Measurements from ENCODE around the gene LENG8. TPM values are rescaled to one million over a fixed set of nuclear protein-coding genes. Genes with fewer than 3 reads are reported as not detected.

The LENG8 gene
- total and polyA plus RNA-seq, 2 of the 4 experiments (the other 2 are of a cell fraction), result 21.1 to 93.9 TPM

DNA sequence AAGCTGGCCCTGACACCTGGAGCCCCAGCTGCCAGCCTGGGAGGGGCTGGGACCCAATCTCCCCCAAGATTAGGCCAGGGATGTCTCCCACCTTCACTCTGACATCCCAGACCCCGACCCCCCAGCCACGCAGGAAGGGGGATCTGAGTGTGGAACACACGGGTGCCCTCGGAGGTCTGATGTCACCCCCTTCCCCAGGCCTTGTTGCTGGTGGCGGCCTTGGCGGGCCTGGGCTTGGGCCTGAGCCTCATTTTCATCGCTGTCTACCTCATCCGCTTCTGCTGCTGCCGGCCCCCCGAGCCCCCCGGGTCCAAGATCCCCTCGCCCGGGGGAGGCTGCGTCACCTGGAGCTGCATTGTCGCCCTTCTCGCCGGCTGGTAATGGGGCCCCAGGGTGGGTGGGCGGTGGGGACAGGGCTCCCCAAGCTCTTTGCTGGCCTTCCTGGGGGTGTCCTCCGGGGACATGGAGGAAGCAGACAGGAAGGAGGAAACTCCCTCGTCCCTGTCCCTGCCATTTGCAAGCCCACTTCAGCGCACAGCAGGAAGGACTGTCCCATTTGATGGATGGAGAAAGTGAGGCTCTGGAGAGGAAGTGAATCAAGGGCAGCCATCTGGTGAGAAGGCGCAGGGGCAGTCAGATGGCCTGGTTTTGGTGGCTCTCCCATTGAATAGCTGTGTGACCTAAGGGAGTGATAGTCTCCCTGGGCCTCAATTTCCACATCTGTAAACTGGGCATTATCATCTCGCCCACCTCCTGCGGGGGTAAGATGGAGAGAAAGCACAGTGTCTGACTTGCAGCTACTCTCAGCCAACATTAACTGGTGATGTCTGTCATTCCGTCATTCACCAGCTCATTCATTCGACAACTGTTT is 29.8 kb upstream of the LENG8 start:
- POLR2A ChIA-PET (ENCODE audit: unreplicated experiment), result no interaction called here
- BruUV-seq (replicated peaks), result no TSS peak

More for the DNA sequence above, 29.8 kb upstream of the LENG8 start:
- CTCF ChIA-PET, result no interaction called here
- dilution Hi-C loops (cut with HindIII; ENCODE audit: low sequenced_read_pairs, unreplicated experiment), result no loop called here
- Histone ChIP-seq H3K4me1 (ENCODE audit: control insufficient read depth, insufficient read depth, low read length) (no peaks in the 10 kb centered on the region), H3K56ac (ENCODE audit: extremely low read depth, insufficient read depth, low read length) (no peak overlapping the region), H3K27me3 (ENCODE audit: control insufficient read depth, insufficient read depth, low read length) (peaks cover 35% of the 10 kb centered on the region), H3K18ac (ENCODE audit: low read depth, low read length) (no peak overlapping the region), H3K4ac (ENCODE audit: low read depth, low read length) (no peak overlapping the region), H2BK20ac (ENCODE audit: low read depth, low read length) (no peak overlapping the region), H2AFZ (replicated peaks; ENCODE audit: low read length, poor library complexity) (peak overlapping the region; percentile 41), H3K36me3 (ENCODE audit: control insufficient read depth, insufficient read depth, low read length) (no peaks in the 10 kb centered on the region), H3K14ac (replicated peaks; ENCODE audit: low read depth, low read length) (no peak overlapping the region), H4K8ac (ENCODE audit: low read depth in 2 of 2, low read length in 2 of 2) (no peak overlapping the region), H2BK120ac (ENCODE audit: low read depth, low read length) (no peak overlapping the region), H3K9me3 (ENCODE audit: control insufficient read depth, insufficient read depth, low read length) (peaks cover 4% of the 10 kb centered on the region; the same call in 1 of the 2 replicates), H4K91ac (ENCODE audit: insufficient read depth, low read depth, low read length) (no peak overlapping the region), H3K79me1 (ENCODE audit: low read depth in 1 of 2, low read length in 2 of 2) (no peaks in the 10 kb centered on the region), H3K9ac (ENCODE audit: low read depth, low read length) (no peak overlapping the region), H4K5ac (ENCODE audit: low read depth, low read length) (no peak overlapping the region), H2BK15ac (ENCODE audit: low read depth, low read length) (no peak overlapping the region), H3K9me1 (ENCODE audit: insufficient read depth, low read length) (peaks cover 3% of the 10 kb centered on the region; the same call in 1 of the 2 replicates), H3K4me2 (ENCODE audit: low read depth, low read length) (no peak overlapping the region), H3K4me3 (ENCODE audit: insufficient read depth, low read depth, low read length) (no peak overlapping the region), H2AK9ac (replicated peaks; ENCODE audit: low read depth, low read length, poor library complexity) (no peak overlapping the region), H2AK5ac (ENCODE audit: low read depth, low read length) (no peak overlapping the region), H3K27ac (ENCODE audit: insufficient read depth, low read length) (no peak overlapping the region), H2BK5ac (ENCODE audit: low read depth, low read length, poor library complexity, severe bottlenecking) (no peak overlapping the region), H3K23ac (ENCODE audit: low read depth, low read length) (no peak overlapping the region), H4K20me1 (ENCODE audit: insufficient read depth, low read length) (no peaks in the 10 kb centered on the region)
- DNase-seq (no peak), ATAC-seq (ENCODE audit: low read depth) (no peak)
- WGBS, 2 experiments (ENCODE audit: extremely low coverage in 2 of 2, insufficient read length in 1 of 2), result 95% methylated on average over 7 of the region's 26 CpGs; no CpG with 5 or more reads in 1 of the 2 experiments
- in situ Hi-C loops (cut with MboI; ENCODE audit: low sequenced_read_pairs), result no loop called here
- TF ChIP-seq, protein P1, sequence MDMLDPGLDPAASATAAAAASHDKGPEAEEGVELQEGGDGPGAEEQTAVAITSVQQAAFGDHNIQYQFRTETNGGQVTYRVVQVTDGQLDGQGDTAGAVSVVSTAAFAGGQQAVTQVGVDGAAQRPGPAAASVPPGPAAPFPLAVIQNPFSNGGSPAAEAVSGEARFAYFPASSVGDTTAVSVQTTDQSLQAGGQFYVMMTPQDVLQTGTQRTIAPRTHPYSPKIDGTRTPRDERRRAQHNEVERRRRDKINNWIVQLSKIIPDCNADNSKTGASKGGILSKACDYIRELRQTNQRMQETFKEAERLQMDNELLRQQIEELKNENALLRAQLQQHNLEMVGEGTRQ (IDR thresholded peaks at IDR 0.05; ENCODE audit: low read depth, low read length), result no peak
- TF ChIP-seq RAD21 (IDR thresholded peaks at IDR 0.05; ENCODE audit: low read length) (no peak), RCOR1 (IDR thresholded peaks at IDR 0.05; ENCODE audit: insufficient replicate concordance, low read length) (no peak), CEBPB (IDR thresholded peaks at IDR 0.05; ENCODE audit: low read depth, low read length) (no peak), POLR2A (IDR thresholded peaks at IDR 0.05; ENCODE audit: low read depth, low read length) (no peak), NFE2L2 (IDR thresholded peaks at IDR 0.05; ENCODE audit: low read depth, low read length) (no peak), CHD1 (IDR thresholded peaks at IDR 0.05; ENCODE audit: low read depth, low read length) (no peak), FOS (IDR thresholded peaks at IDR 0.05; ENCODE audit: low read depth, low read length) (no peak), SMC3 (IDR thresholded peaks at IDR 0.05; ENCODE audit: low read depth, low read length) (no peak), BHLHE40 (IDR thresholded peaks at IDR 0.05; ENCODE audit: low read depth, low read length) (no peak), RFX5 (IDR thresholded peaks at IDR 0.05; ENCODE audit: low read depth, low read length) (no peak), MXI1 (IDR thresholded peaks at IDR 0.05; ENCODE audit: borderline replicate concordance, low read depth, low read length) (no peak), MAZ (IDR thresholded peaks at IDR 0.05; ENCODE audit: borderline replicate concordance, low read depth, low read length) (no peak), MAFK (IDR thresholded peaks at IDR 0.05; ENCODE audit: low read depth, low read length) (no peak)
- TF ChIP-seq, protein P2, sequence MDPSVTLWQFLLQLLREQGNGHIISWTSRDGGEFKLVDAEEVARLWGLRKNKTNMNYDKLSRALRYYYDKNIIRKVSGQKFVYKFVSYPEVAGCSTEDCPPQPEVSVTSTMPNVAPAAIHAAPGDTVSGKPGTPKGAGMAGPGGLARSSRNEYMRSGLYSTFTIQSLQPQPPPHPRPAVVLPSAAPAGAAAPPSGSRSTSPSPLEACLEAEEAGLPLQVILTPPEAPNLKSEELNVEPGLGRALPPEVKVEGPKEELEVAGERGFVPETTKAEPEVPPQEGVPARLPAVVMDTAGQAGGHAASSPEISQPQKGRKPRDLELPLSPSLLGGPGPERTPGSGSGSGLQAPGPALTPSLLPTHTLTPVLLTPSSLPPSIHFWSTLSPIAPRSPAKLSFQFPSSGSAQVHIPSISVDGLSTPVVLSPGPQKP (IDR thresholded peaks at IDR 0.05; ENCODE audit: borderline replicate concordance, low read depth, low read length), result no peak
- intact Hi-C loops (cut with micrococcal nuclease), result no loop called here

Data from IMR-90 (cell line).